ENCODE measurements around the gene ZCWPW1.
A peak's percentile ranks its signal among the peaks of the same experiment; 100 is the strongest.

The ZCWPW1 gene

GRCh38 chr7:100431286-100431735 is 2.8 kb upstream of the ZCWPW1 start:
- no peak for DNase-seq

GRCh38 chr7:100430493-100431285 is 2.2 kb upstream of the ZCWPW1 start:
- peak in 2 of 4 experiments; percentile 20 to 29 for DNase-seq

- peak; percentile 94 to 99 (median 98) for DNase-seq
These were observed 1.4 kb upstream of the ZCWPW1 start, which contains the start of gene MEPCE for GRCh38 chr7:100429637-100430492. Gene MEPCE (plus strand): TSS chr7:100429831. CDS start chr7:100430019, 188 bp downstream.

- DNase-seq, result peak; percentile 99 to 100 (median 100)
These were observed 599 bp upstream of the ZCWPW1 start for GRCh38 chr7:100428967-100429636.

DNA sequence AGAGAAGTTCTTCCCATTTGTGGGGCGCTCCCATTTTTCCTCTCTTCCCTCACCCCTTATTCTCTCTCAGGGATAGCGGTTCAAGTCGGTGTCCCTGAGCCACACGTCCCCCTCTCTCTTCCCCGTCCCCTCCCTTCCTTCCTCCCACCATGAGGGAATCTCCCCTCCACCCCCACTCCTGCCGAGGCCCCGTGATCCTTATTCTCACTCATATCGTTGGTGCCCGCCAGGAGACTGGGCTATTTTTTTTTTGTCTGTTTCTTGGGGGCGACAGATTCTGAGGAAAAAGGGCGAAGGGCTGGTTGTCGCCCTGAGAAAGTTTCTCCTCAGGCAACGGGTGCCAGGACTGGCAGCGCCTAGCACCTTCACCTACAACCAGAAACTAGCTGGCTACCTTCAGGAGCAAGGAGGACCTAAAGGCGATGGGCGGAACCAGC is 723 bp downstream of the ZCWPW1 start:
- DNase-seq, result no peak

DNA sequence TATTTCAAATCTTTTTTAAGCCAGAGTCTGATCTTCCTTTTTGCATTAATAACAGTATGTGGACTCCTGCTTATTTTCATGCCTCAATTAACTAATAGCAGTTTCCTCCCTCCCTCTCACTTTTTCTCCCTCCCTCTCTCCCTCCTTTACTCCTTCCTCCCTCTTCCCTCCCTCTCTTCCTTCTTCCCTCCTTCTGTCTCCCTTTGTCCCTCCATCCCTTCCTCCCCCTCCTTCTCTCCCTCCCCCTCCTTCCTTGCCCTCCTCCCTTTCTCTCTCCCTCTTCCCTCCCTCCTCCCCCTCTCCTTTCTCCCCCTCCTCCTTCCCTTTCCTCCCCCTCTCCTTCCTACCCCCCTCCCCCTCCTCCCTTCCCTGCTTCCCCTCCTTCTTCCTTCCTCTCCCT is 2.0 kb downstream of the ZCWPW1 start:
- DNase-seq, result no peak

- no peak for DNase-seq
These were observed 3.2 kb downstream of the ZCWPW1 start for GRCh38 chr7:100425347-100425746.

DNA sequence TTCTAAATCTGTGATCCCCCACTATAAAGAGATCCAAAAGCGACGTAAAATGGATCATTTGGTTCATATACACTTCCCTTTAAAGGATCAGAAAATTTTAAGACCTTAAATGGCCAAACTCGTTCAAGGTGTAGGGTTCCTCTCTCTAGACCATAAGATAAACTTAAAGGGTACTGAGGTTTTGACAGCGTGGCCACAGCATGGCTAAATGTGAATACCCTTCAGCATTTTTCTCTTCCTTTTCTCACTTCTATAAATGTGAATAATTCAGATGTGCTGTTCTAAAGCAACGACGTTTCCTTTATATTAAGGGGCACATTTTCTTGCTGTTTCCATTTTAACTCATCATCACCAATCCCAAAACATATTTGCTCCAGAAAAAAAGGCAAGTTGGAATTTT is 5.2 kb downstream of the ZCWPW1 start:
- no peak for DNase-seq

DNA sequence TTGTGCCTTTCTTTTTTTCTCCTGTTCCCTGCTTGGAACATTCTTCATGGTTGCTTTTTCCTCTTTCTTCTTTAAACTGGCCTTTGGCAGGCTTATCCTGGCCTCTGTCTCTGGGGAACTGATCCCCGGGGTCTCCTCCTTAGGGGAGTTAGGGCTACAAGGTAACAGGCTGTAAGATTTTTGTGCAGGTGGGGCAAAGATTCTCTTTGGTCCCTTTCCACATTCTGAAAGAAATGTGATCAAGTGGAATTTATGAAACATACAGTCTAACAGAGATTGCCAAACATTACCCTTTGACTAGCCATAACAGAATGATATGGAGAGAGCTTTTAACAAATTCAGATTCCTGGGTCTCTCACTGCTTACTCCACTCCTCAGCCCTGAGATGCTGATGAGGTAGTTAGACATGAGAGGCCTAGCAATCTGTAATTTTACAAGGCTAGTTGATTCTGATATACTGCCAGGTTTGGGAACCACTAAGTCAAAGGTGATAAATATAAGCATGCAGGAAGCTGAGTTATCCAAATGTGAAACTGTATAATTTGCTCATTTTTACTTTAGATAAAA is 8.8 kb downstream of the ZCWPW1 start:
- DNase-seq, result no peak

GRCh38 chr7:100418930-100419659 is 9.4 kb downstream of the ZCWPW1 start:
- no peak for DNase-seq

- DNase-seq, result no peak
These were observed 13.1 kb downstream of the ZCWPW1 start for GRCh38 chr7:100415448-100415847.

GRCh38 chr7:100413889-100414288 is 14.6 kb downstream of the ZCWPW1 start:
- DNase-seq, result no peak

DNA sequence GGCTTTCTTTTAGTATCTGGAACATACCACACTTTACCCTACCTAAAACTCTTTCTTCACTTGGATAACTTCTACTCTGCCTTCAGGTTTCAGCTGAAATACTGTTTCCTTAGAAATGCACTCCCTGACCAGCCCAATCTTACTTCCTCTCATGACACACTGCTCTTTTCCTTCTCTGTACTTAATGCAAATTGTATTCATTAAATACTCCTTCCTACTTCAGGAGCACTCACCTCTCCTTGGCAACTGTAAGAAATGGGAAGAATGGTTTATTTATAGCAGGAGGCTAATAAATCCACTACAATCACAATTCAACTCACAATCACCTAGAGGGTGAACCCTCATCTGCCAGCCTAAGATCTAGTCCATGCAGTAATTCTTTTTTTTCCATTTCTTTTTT is 15.2 kb downstream of the ZCWPW1 start:
- no peak for DNase-seq

- DNase-seq, result no peak
These were observed 17.4 kb downstream of the ZCWPW1 start for GRCh38 chr7:100411101-100411500.

DNA sequence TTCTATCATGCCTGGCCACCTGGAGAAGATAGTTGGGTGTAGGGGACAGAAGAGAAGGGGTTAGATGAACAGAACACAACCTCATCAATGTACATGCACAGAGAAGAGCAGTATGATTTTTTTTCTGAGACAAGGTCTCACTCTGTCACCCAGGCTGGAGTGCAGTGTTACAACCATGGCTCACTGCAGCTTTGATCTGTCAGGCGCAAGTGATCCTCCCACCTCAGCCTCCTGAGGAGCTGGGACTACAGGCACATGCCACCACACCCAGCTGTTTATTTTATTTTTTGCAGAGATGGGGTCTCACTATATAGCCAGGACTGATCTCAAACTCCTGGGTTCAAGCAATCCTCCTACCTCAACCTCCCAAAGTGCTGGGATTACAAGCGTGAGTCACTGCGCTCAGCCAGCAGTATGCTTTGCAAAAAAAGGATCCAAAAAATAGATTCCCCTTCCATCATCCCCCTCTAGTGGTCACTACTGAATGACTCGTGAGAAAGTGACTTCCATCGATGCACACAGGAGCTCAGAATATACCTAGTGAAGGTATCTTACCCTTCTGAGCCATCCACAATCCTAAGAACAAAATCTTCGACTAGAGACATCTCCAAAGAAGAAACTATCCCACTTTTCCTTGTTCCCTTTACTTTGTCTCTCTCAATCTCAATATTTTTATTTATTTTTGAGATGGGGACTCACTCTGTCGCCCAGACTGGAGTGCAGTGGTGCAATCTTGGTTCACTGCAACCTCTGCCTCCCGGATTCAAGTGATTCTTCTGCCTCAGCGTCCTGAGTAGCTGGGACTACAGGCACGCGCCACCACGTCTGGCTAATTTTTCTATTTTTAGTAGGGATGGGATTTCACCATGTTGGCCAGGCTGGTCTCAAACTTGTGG is 21.0 kb downstream of the ZCWPW1 start:
- DNase-seq, result no peak

- no peak for DNase-seq
These were observed 21.7 kb downstream of the ZCWPW1 start for GRCh38 chr7:100406767-100407166.

- DNase-seq, result no peak
These were observed 26.3 kb downstream of the ZCWPW1 start for GRCh38 chr7:100402241-100402640.

DNA sequence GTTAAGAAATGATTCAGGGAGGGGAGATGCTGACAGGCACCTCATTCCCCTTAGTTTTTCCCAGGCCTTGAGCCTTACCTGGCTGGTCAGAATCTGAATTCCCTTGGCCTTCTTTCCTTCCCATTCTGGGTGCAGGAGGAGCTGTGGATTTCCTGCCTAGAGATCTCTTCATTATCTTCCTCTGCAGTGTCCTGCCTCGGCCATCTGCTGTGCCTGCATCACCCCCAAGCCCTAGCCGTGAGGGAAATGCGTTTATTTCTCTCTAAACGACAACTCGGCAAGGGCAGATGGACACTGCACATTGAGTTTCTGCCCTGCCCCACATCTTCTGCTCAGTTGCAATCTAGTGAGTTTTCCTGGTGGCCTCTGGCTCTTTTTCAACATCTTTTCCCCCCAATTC is 26.7 kb downstream of the ZCWPW1 start:
- no peak for DNase-seq

DNA sequence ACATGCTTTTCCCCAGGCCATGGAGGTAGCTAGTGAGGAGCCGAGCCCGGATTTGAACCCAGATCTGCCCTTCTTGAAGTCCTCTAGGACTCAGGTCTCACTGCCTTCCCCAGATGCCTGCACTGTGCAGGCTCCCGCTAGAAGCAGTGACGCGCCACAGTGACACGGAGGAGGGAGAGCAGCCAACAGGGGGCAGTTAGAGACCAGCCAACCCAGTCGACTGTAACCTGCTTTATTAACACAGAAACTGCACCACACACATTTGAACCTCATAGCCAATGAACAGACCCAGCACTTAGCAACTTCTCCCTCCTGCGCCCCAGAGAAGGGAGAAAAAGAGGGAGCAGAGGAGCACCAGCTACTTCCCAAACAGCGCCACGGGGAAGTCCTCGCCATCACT is 27.8 kb downstream of the ZCWPW1 start:
- no peak for DNase-seq

DNA sequence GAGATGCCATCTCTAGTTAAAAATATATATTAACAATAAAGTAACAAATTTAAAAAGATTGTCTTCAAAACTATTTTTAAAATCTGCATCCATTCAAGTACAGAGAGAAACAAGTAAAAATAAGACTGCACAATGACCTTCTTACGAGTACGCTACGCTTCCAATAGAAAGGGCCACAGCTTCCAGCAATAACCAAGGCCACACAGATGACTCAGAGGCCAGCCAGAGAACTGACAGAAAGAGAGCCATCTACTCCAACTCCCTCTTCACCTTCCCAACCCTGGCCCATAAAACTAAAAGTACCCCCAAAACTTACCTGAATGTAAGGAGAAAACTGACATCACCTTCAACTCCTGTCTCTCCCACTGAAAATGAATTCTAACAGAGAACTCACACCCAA is 28.5 kb downstream of the ZCWPW1 start:
- DNase-seq, result no peak

DNA sequence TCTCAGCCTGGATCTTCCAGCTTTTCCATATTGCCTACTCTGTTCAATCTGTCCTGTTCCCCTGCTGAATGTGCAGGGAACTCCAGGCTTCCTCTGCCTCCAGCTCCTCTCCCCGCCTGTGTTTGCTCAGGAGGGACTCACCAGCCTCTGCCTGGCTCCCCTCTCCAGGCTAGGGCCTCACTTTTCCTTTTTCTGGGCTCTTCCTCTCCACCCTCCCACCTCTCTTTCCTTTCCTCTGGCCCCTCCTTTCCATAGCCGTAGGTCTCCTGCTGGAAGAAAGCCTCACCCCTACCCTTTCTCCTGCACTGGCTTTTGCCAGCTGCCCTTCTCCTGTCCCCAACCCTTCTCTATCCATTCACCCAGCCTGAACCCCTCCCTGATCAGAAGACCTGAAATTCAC is 30.3 kb downstream of the ZCWPW1 start:
- DNase-seq, result no peak

Measured in activated naive CD4-positive, alpha-beta T cell (primary cell).